Measurements from ENCODE around the gene NGRN. TPM values are rescaled to one million over a fixed set of nuclear protein-coding genes. Genes with fewer than 3 reads are reported as not detected.

NGRN gene
- total RNA-seq, 1 experiment from 2014 or later, result 57.4 TPM

DNA sequence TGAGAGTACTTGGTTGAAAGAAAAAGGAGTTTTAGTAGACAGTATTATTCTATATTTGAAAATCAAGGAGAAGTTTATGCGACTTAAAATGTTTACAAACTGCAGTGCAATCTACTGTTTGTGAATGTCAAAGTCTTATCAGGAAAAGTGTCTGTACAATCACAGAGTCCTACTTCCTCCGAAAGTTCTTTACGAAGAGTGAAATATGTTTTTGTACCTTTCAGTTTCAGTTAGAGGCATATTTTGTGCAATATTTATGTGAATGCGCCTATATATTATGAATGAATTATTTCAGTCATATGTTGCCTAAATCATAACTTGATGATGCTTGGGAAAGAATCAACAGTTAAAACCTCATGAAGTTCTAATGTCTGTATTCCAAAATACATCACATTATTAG is 31.5 kb downstream of the NGRN start:
- H3K9me2 ChIP-seq (ENCODE audit: insufficient read depth), result no peaks in the 10 kb centered on the region
- POLR2A ChIA-PET (ENCODE audit: unreplicated experiment), result interaction anchor here (0.7 kb wide), 1 partner anchor 420 kb away, joined by 3 read pairs; the partner anchor contains the start of gene BLM
- no peak for TF ChIP-seq EZH2 (IDR thresholded peaks at IDR 0.05; ENCODE audit: low read depth)
- TF ChIP-seq, protein P1, sequence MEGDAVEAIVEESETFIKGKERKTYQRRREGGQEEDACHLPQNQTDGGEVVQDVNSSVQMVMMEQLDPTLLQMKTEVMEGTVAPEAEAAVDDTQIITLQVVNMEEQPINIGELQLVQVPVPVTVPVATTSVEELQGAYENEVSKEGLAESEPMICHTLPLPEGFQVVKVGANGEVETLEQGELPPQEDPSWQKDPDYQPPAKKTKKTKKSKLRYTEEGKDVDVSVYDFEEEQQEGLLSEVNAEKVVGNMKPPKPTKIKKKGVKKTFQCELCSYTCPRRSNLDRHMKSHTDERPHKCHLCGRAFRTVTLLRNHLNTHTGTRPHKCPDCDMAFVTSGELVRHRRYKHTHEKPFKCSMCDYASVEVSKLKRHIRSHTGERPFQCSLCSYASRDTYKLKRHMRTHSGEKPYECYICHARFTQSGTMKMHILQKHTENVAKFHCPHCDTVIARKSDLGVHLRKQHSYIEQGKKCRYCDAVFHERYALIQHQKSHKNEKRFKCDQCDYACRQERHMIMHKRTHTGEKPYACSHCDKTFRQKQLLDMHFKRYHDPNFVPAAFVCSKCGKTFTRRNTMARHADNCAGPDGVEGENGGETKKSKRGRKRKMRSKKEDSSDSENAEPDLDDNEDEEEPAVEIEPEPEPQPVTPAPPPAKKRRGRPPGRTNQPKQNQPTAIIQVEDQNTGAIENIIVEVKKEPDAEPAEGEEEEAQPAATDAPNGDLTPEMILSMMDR (conservative IDR thresholded peaks at IDR 0.05), result no peak
- H3K4me1 ChIP-seq (replicated peaks; ENCODE audit: insufficient read depth), result peaks cover 4% of the 10 kb centered on the region; the same call in 1 of the 2 replicates
- H3K36me3 ChIP-seq (ENCODE audit: low read depth), result no peaks in the 10 kb centered on the region
- DNase-seq, result no peak
- no peak overlapping the region for H2AFZ ChIP-seq
- H3K4me3 ChIP-seq, result no peak overlapping the region
- no peaks in the 10 kb centered on the region for H3K27me3 ChIP-seq (ENCODE audit: insufficient read depth, low read depth)
- CTCF ChIA-PET, result no interaction called here
- no peaks in the 10 kb centered on the region for H4K20me1 ChIP-seq (ENCODE audit: insufficient read depth)
- H3F3A ChIP-seq (ENCODE audit: insufficient read depth, low read depth), result 0 out of 2 replicates have a peak, but pooled peaks cover 1% of the 10 kb centered on the region
- no peaks in the 10 kb centered on the region for H3K9me3 ChIP-seq (ENCODE audit: insufficient read depth, low read depth)
- H3K27ac ChIP-seq, result no peak overlapping the region
- intact Hi-C loops (cut with micrococcal nuclease; ENCODE audit: unreplicated experiment), result no loop called here
- no peaks in the 10 kb centered on the region for H3K79me2 ChIP-seq (ENCODE audit: low read depth)
- H3K4me2 ChIP-seq, result no peak overlapping the region
- no TSS peak for BruUV-seq (replicated peaks)

DNA sequence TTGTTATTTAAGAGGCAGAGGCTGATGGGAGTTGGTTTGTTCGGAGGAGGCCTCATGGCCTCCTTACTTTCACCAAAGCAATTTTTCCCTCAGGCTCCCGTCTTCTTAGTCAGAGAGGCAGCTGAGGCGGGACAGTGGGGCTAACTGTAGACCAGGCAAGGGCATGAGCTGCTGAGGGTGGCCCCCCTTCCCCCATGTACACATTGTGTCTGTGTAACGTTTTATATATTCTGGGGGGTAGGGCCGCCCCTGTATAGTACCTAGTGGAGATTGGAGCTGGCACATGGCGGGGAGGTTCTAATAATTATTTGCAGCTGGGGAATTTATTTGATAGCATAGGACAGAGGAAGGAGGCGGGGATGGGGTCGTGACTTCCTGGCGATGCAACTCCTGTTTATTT is 35.1 kb downstream of the NGRN start:
- TF ChIP-seq, protein P1 (conservative IDR thresholded peaks at IDR 0.05), result no peak
- TF ChIP-seq EZH2 (IDR thresholded peaks at IDR 0.05; ENCODE audit: low read depth), result no peak
- no peak overlapping the region for H3K27ac ChIP-seq

DNA sequence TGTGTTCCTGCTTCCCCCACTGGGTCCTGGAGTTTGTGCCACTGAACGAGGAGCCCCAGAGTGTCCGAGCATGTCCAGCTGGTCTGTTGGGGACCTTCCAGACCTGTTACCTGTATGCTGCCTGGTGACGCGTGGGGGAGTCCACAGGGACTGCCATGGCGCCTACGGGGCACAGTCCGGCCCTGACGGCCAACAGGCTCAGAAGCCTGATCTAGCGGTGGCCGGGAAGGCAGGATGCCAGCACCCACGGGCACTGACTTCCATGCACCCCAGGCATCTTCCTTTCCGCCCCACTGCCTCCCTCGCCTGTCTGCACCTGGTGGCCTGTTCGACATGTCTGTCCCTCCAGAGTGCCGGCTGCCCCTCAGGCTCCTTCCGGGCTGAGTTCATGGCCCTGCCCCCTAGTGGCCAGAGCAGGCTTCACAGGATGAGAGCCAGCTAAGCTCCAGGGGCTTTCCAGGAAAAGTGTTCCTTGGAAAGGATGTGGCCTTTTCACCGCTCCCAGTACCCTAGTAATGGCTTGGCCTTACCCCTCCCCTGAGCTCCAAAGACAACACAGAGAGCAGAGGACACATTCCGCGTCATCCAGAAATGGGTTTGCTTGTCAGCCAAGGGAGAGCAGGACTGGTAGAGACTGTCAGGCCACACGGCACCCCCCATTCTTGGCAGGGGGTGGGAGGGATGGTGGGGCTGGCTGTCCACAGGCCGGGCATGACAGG is 35.7 kb downstream of the NGRN start:
- CTCF ChIA-PET, result interaction anchor here (0.6 kb wide), 1 partner anchor 215 kb away, joined by 3 read pairs; no protein-coding TSS in a partner anchor

More for the DNA sequence above, 35.1 kb downstream of the NGRN start:
- no TSS peak for BruUV-seq (replicated peaks)
- Histone ChIP-seq H3K9me2 (ENCODE audit: insufficient read depth) (no peaks in the 10 kb centered on the region), H3K4me2 (no peak overlapping the region), H2AFZ (no peak overlapping the region), H4K20me1 (ENCODE audit: insufficient read depth) (no peaks in the 10 kb centered on the region), H3K79me2 (ENCODE audit: low read depth) (no peaks in the 10 kb centered on the region), H3K4me1 (replicated peaks; ENCODE audit: insufficient read depth) (no peaks in the 10 kb centered on the region), H3K27me3 (ENCODE audit: insufficient read depth, low read depth) (no peaks in the 10 kb centered on the region), H3K4me3 (no peak overlapping the region), H3F3A (ENCODE audit: insufficient read depth, low read depth) (no peaks in the 10 kb centered on the region), H3K36me3 (ENCODE audit: low read depth) (no peaks in the 10 kb centered on the region), H3K9me3 (ENCODE audit: insufficient read depth, low read depth) (no peaks in the 10 kb centered on the region)
- intact Hi-C loops (cut with micrococcal nuclease; ENCODE audit: unreplicated experiment), result no loop called here
- ChIA-PET POLR2A (ENCODE audit: unreplicated experiment) (interaction anchor here (0.6 kb wide), 1 partner anchor 91 kb away, joined by 4 read pairs; no protein-coding TSS in a partner anchor), CTCF (interaction anchor here (0.6 kb wide), 1 partner anchor 216 kb away, joined by 3 read pairs; no protein-coding TSS in a partner anchor)
- DNase-seq, result no peak

More for the DNA sequence above, 35.7 kb downstream of the NGRN start:
- Histone ChIP-seq H3K36me3 (ENCODE audit: low read depth) (no peaks in the 10 kb centered on the region), H3K27ac (no peak overlapping the region), H3F3A (ENCODE audit: insufficient read depth, low read depth) (no peaks in the 10 kb centered on the region), H3K4me1 (replicated peaks; ENCODE audit: insufficient read depth) (no peaks in the 10 kb centered on the region), H4K20me1 (ENCODE audit: insufficient read depth) (no peaks in the 10 kb centered on the region), H3K27me3 (ENCODE audit: insufficient read depth, low read depth) (no peaks in the 10 kb centered on the region), H3K79me2 (ENCODE audit: low read depth) (no peaks in the 10 kb centered on the region), H2AFZ (no peak overlapping the region), H3K9me2 (ENCODE audit: insufficient read depth) (no peaks in the 10 kb centered on the region), H3K9me3 (ENCODE audit: insufficient read depth, low read depth) (no peaks in the 10 kb centered on the region), H3K4me2 (no peak overlapping the region), H3K4me3 (no peak overlapping the region)
- no TSS peak for BruUV-seq (replicated peaks)
- intact Hi-C loops (cut with micrococcal nuclease; ENCODE audit: unreplicated experiment), result no loop called here
- DNase-seq, result peak in 1 of 2 experiments; percentile 21
- TF ChIP-seq, protein P1 (conservative IDR thresholded peaks at IDR 0.05), result peak; percentile 82
- no peak for TF ChIP-seq EZH2 (IDR thresholded peaks at IDR 0.05; ENCODE audit: low read depth)
- POLR2A ChIA-PET (ENCODE audit: unreplicated experiment), result interaction anchor here (0.6 kb wide), 1 partner anchor 90 kb away, joined by 4 read pairs; no protein-coding TSS in a partner anchor
